GM12875 (cell line): Measurements from ENCODE around the gene B3GALT6.

ENCODE experiments used
- H3K4me3 ChIP-seq: one replicate; pipeline ENCODE4 v1.5.1; 2011; ENCODE audit warnings: low read depth, low read length, control low read depth
- TF ChIP-seq, protein P1 (sequence below): IDR thresholded peaks from 2 replicates; pipeline ENCODE4 v1.5.1; 2011; ENCODE audit warnings: low read depth, mild to moderate bottlenecking, control low read depth, inconsistent platforms, low read length, moderate library complexity, borderline replicate concordance; ENCODE audit not compliant: insufficient read depth

The B3GALT6 gene

DNA sequence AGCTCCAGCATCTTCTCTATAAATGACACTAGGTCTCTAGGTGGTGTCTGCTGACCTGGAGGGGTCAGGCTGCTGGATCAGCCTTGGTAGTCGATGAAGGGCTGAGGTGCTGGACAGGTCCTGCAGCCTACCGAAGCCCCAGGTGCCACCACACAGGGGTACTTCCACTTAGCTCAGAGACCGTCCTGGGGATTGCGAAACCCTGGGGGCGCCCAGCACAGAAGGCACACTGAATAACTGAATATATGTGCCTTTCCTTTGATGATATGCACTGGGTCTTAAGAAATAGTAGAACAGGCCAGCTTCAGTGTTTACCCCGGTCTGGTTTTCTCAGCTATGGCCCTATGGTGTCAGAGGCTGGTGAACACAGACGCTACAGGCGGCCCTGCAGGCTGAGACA, 30.7 kb downstream of the B3GALT6 start:
- no peak overlapping the region for H3K4me3 ChIP-seq
- TF ChIP-seq, protein P1, sequence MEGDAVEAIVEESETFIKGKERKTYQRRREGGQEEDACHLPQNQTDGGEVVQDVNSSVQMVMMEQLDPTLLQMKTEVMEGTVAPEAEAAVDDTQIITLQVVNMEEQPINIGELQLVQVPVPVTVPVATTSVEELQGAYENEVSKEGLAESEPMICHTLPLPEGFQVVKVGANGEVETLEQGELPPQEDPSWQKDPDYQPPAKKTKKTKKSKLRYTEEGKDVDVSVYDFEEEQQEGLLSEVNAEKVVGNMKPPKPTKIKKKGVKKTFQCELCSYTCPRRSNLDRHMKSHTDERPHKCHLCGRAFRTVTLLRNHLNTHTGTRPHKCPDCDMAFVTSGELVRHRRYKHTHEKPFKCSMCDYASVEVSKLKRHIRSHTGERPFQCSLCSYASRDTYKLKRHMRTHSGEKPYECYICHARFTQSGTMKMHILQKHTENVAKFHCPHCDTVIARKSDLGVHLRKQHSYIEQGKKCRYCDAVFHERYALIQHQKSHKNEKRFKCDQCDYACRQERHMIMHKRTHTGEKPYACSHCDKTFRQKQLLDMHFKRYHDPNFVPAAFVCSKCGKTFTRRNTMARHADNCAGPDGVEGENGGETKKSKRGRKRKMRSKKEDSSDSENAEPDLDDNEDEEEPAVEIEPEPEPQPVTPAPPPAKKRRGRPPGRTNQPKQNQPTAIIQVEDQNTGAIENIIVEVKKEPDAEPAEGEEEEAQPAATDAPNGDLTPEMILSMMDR: no peak

DNA sequence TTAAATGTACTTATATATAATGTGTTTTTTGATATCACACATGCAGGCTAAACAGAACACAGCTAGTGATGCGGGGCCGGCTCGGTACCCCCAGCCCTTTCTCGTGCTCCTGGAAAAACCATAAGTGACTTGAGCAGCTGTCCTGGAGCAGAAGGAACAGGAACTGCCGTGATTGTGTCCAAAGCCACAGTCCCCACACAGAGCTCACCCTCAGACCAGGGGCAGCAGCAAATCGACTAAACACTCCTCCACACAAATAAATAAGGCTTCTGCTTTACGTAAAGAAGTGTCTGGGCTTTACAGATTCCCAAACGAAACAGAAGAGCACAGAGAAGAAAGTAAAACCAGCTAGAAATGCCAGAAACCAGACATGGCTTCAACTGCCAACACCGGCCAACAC, 32.0 kb downstream of the B3GALT6 start:
- TF ChIP-seq, protein P1: no peak
- no peak overlapping the region for H3K4me3 ChIP-seq

DNA sequence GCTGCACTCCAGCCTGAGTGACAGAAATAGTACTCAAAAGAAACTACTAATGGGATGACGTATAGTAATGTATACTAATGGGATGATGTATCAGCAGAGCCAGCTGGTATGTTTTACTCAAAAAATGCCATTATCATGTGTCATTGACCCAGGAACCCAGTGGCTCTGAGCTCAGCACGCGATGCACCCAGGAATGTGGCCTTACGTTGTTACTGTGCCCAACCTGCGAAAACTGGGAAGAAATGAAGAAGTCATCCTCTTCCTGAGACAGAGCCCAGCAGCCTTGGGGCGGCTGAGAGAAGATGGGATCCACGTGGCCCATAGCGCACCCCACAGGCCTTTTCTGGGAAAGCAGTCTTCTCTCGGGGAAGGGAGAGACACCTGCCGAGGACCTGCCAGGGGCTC, 32.8 kb downstream of the B3GALT6 start:
- TF ChIP-seq, protein P1: 0 out of 2 replicates have a peak, but pooled peaks have one; percentile 7

DNA sequence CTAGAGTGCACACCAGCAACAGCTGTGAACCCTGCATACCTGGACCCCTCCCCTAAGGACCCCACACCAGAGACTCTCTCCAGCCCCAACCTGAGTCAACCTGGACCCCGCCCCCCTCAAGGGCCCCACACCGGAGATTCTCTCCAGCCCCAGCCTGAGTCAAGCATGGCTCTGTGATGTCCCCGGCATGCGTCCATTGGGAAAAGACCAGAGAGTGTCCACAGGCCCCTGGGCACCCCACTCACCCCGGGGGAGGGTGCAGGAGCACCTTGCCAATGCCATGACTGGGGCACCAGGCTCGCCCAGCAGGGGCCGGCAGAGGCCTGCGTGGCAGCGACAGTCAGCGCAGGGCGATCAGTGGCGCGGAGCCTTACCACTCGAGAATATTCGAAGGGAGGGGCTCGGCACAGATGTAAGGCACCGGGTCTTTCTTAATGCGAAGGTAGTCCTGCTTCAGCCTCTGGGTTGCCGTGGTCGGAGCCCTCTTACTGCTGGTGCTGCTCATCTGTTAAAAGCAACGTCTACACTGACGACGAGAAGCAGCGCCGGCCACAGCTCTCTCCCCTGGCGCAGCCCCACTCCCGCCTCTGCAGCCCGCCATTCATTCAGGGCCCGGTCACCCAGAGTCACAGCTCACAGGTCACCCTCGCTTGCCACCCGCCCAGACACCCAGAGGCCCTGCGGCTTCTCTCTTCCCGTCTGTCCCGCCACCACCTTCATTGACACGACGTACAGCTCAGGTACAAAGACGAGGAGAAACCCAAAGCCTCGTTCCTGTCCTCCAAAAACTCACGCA, 35.6 kb downstream of the B3GALT6 start:
- no peak overlapping the region for H3K4me3 ChIP-seq
- TF ChIP-seq, protein P1: no peak

More for the DNA sequence above, 32.8 kb downstream of the B3GALT6 start:
- no peak overlapping the region for H3K4me3 ChIP-seq

DNA sequence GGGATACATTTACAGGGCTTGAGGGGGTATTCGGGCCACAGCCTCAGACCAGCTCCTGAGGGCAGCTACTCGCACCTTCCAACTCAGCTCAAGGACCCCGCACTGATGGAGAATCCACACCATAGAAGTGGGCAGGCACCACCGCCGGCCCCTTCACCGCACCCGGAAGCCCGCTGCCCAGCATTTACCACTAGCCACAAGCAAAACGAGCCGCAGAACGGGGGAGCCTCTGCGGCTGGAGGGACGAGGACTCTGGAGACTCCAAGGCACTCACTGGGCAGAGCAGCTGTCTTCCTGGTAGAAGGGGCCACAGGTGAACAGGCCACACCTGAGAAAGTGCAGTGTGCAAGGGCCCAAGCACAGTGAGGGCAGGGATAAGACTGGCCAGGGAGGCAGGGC, 36.2 kb downstream of the B3GALT6 start:
- no peak overlapping the region for H3K4me3 ChIP-seq
- TF ChIP-seq, protein P1: no peak

DNA sequence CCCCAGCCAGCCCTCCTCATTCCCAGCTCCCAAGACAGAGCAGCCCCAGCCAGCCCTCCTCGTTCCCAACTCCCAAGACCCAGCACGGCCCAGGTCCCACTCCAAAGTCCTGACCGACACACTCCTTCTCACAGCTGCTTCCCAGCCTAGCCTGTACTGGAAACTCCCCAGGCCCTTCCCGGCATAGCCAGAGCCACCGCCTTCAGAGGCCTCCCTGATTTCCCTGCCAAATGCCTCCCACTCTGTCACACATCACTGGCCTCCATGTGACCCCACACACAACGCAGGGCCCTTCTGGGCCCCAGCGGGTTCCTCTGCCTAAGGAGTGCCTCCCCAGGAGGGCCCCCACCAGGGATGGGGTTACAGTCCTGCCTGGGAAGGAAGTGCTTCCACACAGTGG, 38.8 kb downstream of the B3GALT6 start:
- TF ChIP-seq, protein P1: no peak
- no peak overlapping the region for H3K4me3 ChIP-seq
